ENCODE measurements around the gene PADI6.

The PADI6 gene

GRCh38 chr1:17437260-17437579 is 65.2 kb downstream of the PADI6 start:
- peak; percentile 13 for DNase-seq

- DNase-seq: peak; percentile 38
Observed at GRCh38 chr1:17437580-17438317, 65.8 kb downstream of the PADI6 start.

- DNase-seq: peak; percentile 74
Observed at GRCh38 chr1:17438318-17439249, 66.6 kb downstream of the PADI6 start.

- DNase-seq: peak; percentile 81
Observed at GRCh38 chr1:17439250-17440073, 67.5 kb downstream of the PADI6 start, which contains the start of gene RCC2. Gene RCC2, minus strand, starts transcription at chr1:17439677. Its CDS starts 1,163 bp downstream, at chr1:17438514.

GRCh38 chr1:17440074-17440826 is 68.3 kb downstream of the PADI6 start:
- no peak for DNase-seq

GRCh38 chr1:17440827-17441168 is 68.8 kb downstream of the PADI6 start:
- peak; percentile 9 for DNase-seq

GRCh38 chr1:17441265-17441992 is 69.4 kb downstream of the PADI6 start:
- DNase-seq: peak; percentile 78

DNA sequence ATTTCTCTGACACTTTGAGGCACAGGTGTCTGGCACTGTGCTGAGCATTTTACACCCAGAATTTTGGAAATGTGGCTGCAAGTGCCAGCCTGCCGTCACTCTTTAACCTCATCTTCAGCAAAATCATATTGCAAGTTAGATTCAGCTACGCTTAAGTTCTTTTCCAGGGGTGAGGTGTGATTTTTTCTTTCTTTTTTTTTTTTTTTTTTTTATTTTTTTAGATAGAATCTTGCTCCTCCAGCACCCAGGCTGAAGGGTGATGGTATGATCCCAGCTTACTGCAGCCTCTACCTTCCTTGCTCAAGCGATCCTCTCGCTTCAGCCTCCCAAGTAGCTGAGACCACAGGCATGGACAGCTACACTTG is 70.0 kb downstream of the PADI6 start:
- DNase-seq: no peak

- DNase-seq: no peak
Observed at GRCh38 chr1:17442841-17443240, 70.8 kb downstream of the PADI6 start.

DNA sequence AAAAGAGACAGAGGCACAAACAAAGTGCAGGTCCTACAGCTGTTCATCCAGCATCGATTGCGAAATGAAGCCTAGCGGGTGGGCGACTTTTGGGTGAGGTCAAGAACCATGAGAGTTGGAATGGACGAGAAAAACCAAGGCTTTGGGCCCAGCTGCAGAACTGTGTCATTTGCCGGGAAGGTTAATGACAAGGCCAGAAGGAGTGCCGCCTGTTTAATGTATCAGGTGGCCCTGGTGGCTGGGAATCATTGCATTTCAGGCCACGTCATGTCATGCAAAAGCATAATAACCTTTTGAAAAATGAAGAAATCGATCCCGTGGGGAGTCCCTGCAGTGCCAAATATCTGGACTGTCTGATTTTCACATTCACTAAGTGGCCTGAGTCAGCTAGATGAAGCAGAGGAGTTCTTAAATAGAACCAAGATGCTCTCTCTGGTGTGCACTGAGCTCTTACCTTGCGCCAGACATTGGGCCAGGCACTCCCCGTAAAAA is 75.6 kb downstream of the PADI6 start:
- no peak for DNase-seq
